ENCODE measurements around the gene FGF4.

DNA sequence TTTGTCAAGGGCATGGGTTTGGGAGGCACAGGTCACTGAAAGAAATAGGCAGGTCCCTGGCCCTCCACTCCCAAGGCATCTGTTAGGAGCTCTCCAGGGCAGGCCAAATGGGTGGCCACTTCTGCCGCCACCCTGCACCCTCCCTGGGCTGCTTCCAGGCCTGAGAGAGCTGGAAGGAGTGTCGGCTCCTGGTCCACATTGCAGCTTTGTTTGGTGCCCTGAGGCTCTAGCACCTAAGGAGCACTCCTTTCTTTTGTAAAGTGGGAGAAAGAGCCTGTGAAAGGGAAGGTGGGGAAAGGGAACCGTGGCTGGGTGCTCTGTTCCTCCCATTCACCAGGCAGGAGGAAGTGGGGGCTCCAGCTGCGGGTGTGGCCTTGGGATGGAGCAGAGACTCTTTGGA is 12.3 kb upstream of the FGF4 start:
- TF ChIP-seq POLR2AphosphoS5 (IDR thresholded peaks at IDR 0.05; ENCODE audit: borderline replicate concordance, low read depth, low read length) (no peak), EZH2 (IDR thresholded peaks at IDR 0.05) (no peak), FOXP2 (optimal IDR thresholded peaks at IDR 0.05; ENCODE audit: control extremely low read depth, extremely low read length, insufficient read depth) (no peak)
